Suppressor macrophage treated with lipopolysaccharide for 4 hours (primary cell): Measurements from ENCODE around the gene PRLR.
A peak's percentile ranks its signal among the peaks of the same experiment; 100 is the strongest.

Experiments used
- DNase-seq: peaks from one replicate; pipeline ENCODE4 v3.0.0-alpha.2; 2020

PRLR gene

GRCh38 chr5:35158622-35159369 is 71.5 kb downstream of the PRLR start:
- DNase-seq: no peak

- DNase-seq: no peak
Measured at GRCh38 chr5:35158204-35158603, 72.1 kb downstream of the PRLR start.

DNA sequence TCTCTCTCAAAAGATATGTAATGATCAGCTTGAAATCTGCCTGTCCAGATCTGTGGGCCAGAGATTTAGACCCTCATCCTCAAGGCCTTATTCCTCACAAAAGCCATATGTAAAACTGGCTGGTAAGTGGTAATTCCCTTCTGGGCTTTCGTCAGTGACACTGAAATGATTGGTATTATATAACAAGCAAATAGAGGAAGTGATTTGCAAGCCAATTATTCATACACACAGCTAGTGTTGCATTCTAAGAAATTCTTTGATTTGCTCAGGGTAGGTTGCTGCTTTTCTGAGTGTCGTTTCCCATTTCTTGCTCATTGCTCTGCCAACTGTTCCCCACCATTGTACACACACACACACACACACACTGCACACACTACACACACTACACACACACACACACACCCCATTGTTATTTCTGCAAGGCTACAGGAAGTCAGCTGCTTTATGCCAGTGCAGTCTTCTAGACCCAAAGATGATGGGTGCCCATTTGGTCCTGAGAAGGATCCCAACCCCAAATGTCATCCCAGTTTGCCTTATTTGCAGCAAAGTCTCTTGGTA is 76.8 kb downstream of the PRLR start:
- DNase-seq: peak; percentile 35

DNA sequence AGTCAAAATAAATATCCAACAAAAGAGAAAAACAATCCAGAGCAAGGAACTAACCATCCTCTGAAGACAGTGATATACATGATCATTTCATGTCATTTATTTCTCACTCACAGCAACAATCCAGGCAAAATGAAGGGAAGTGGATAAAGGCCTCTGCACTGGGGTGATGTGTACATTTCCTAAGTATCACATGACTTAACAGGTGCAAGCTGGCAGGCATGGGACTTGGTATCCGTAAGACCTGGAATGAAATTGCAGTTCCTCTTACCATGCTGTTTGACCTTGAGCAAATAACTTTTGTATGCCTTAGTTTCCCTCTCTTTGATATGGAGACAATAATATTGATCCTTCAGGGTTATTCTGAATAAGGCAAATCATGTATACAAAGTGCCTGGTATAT is 77.6 kb downstream of the PRLR start:
- no peak for DNase-seq

GRCh38 chr5:35151146-35151920 is 79.0 kb downstream of the PRLR start:
- DNase-seq: peak; percentile 62

GRCh38 chr5:35149041-35149440 is 81.2 kb downstream of the PRLR start:
- DNase-seq: no peak

- DNase-seq: no peak
Measured at GRCh38 chr5:35146406-35146805, 83.9 kb downstream of the PRLR start.

GRCh38 chr5:35145691-35146317 is 84.5 kb downstream of the PRLR start:
- DNase-seq: no peak

DNA sequence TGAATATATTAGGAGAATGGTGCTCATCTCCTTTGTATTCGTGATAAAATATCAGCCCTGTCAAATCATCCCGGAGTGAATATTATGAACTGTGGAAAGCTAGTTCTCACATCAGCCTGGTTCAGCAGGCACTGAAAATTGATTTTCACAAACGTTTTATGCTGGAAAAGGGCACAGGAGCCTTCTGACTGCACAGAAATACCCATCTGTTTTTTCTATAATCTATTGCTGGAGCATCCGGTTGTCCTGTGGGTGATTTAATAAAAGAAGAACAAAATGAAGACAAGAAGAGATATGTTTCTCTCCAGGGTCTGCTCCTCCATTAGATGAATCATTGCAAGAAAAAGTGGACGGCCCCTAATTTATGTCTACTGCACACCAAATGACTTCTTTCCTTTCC is 85.3 kb downstream of the PRLR start:
- DNase-seq: no peak

DNA sequence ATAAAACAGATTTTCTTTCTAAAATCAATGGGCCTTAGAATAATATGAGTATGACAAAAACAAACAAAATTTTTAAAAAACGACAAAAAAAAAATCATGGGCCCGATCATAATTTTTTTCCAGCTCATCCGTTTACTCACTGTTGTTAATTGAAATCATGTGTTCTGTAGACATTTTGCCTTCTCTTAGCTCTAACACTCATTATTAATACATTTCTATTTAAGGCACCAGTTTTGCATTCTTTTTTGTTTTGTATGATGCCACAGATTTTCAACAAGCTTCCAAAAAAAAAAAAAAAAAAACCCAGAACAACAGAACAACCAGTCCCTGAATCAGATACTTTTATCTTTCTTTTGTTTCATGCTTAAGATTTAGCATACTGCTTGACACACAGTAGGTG is 86.4 kb downstream of the PRLR start:
- no peak for DNase-seq

- no peak for DNase-seq
Measured at GRCh38 chr5:35141739-35142138, 88.5 kb downstream of the PRLR start.

GRCh38 chr5:35138232-35138631 is 92.1 kb downstream of the PRLR start:
- no peak for DNase-seq

DNA sequence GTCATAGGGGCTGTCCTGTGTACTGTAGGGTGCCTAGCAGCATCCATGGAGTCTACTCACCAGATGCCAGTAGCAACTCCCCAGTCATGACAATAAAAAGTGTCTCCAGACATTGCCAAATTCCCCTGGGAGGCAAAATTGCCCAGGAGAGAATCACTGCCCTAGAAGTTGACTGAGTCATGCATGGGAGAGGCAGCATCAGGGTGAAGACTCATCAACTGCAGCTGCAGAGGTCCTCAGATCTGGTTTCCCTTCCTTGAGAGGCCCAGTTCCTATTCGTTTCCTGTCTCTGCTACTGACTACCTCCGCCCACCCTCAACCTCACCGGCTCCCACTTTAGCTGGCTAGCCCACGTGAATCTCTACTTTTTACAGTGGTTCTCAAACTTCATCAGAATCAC is 93.9 kb downstream of the PRLR start:
- DNase-seq: peak; percentile 80

DNA sequence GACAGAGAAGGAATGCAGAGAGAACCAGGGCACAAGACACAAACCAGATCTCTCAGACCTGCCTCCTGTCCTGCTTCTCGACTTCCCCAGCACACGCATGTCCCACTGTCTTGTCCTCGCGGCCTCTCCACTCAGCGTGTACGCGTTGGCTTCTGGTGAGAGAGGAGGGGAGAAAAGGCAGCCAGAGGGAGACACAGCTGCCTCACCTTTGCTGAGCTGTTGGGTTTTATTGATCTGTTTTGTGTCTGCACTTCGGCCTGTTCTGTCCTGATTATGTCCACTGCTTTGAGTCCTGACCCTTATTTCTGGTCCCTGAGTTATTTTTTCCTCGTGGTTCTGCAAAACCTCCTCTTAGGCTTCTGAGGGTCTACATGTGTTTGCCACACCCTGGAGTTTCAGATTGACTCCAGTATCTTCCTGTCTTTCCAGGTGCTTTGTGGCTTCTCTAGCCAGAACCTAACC is 95.0 kb downstream of the PRLR start:
- DNase-seq: no peak

DNA sequence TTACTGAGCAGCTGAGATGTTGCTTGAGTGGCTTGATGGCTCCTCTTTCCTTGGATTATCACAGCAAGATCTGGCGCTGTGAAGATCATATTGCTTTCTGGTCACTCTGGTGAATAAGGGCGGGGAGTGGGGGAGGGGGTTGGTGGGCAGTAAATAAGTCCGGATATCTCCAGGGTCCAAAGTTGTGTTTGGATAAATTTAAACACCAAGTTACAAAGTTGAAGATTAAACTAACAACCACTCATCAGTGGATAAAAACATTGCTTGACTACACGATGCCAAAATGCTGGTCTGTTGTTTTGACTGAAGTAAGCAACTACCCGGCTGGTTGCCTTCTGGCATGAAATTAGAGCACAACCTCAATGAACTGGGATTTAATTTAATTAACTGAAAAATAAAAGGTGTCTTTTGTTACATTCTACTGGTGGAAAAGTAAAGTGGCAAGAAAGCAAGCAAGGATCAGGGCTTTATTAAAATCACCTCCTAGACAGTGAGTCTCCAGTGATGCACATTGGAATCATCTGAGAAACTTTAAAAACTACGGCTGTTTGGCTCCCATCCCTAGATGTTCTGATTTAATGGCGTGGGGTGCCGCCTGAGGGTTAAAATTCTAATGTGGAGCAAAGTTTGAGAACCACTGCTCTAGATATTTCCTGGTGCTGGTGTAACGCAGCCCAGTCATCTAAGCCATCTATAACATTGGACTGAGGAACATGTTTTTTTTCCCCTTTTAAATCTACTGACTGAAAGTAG is 95.8 kb downstream of the PRLR start:
- DNase-seq: no peak

DNA sequence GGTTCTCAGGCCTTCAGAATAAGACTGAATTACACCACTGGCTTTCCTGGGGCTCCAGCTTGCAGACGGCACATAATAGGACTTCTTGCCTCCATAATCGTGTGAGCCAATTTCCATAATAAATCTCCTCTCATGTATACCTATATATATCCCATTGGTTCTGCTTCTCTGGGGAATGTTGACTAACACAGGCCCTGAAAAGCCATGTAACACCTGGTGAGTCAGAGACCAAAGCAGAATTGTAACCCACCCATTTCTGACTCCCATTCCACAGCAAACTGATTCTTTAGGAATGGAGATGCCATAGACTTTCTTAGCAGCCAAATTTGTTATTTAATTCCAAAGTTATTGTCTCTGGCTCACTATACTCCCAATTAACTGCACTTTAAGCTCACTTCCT is 97.1 kb downstream of the PRLR start:
- DNase-seq: no peak

- no peak for DNase-seq
Measured at GRCh38 chr5:35131723-35132122, 98.6 kb downstream of the PRLR start.

DNA sequence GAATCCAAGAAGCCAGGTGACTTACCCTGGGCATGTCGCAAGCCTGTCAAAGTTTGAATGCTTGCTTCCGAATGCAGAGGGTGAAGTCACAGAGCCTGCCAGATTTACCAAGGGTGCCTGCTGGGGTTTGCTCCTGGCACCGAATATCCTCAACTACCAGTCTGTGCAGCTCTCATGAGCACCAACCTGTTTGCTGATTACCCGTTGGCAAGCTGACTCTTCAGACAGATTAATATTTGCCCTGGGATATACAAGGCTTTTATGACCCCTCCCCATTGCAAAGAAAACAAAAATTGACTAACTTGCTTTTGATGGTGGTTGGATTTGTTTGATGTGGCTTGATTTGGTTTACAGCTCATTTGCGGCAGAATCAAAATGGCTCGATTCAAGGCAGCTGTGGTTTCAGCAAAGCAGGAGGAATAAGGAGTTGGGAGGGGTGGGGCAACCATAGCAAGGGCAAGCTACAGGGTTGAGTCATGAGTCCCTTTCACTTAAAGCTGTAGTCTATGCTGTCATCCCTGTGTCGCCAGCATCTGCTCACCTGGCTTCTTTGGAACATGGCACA is 100.3 kb downstream of the PRLR start:
- DNase-seq: no peak

GRCh38 chr5:35129276-35129675 is 101.0 kb downstream of the PRLR start:
- no peak for DNase-seq

DNA sequence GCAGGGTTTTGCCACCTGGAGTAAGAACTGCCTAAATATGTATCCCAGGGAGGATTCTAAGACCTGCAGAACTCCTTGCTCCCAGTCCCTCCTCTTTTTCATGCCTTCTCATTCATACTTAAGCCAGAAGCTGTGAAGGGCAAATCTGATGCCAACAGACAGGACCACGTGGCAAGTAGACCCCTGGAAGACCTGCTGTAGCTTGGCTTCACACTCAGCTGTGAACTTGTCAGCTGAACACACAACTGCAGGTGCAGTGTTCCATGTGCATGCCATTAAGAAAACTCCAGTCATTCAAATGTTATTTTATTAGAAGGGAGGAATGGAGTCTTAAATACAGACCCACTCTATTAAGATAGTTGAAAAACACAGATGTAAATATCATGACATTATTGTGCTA is 103.3 kb downstream of the PRLR start:
- DNase-seq: no peak

GRCh38 chr5:35125746-35126145 is 104.5 kb downstream of the PRLR start:
- peak; percentile 31 for DNase-seq

DNA sequence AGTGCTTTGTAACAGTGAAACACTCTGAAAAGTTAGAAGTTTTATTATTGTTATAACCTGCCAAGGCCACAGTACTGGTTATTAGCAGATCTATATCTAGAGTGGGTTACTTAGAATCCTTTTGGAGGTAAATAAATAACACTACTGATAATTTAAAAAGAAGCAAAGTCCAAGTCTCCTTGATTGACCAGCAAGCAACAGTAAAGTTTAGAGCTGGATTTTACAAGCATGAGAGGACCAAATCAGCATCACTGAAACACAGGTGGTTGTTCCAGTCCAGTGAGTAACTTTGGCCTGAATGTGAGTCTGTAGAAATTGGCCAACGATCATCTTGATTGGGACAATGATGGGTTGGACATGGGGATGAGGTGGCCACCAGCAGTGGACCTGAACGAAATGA is 105.4 kb downstream of the PRLR start:
- no peak for DNase-seq

DNA sequence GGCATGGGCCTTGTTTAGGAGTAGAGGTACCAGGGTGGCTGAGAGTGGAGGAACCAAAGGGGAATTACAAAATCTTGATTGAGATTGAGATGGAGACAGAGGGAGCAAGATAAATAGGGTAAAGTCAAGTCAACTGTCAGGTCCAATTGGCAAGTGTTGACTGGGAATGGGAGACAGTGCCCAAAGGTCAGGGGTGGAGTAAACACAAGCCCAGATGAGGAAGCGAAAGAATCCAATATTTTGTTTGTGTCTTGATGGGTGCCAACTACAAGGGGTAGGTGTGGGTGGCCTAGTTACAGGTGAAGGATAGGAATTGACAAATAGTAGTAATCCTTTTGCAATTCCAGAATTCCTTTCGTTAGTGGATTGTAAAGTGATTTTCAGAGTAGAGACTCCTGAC is 107.5 kb downstream of the PRLR start:
- no peak for DNase-seq
